SIG-M5 (cell line): ENCODE results near the gene BFAR.
"Not testable (repeated sequence)": the region's sequence is repeated elsewhere in the genome, so short reads cannot be mapped to it uniquely, and the experiment has no call there.

Experiments used
- DNase-seq: peaks from one replicate; lab custom pipeline; 2025; lab: John Stamatoyannopoulos, UW

BFAR gene

DNA sequence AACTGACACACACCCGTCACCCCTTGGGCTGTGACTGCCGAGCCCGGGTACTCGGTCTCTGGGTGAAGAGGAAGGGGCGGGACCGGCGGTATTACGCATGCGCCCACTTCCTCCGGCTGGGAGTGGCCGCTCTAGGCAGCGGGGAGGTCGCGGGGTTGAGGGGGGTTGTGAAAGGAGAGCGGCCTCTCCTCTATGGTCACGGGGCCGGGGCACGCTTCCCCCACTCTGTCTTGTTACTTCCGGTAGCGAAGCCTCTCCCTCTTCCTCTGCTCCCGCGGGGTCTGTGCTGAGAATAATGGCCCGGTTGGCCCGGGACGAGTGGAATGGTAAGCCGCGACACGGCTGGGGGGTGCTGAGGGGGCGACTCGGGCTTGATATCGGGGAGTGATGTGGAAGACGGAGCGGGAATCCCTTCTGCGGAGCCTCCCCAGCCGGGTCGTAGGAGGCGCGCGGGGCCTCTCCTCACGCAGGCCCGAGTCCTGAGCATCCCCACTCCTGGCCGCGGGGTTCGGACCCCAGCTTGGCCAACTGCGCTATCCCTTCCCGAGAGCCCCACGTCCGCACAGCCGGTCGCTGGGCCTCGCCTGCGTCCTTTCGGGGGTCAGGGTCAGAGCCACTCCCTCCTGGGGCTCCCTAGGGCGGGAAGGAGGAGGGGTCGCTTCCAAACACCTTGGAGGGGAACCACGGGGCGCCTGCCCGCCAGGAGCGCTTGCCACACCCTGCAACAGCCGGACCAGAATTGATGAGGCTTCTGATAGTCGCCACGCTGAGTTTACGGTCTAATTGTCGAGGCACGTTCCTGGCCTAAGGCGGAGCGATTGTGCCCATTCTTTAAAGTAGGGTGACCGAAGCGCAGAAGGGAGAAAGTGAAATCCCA, at the start of gene BFAR:
BFAR (plus strand) TSS at position 259 of the 877 bp plus-strand sequence. CDS start 11,396 bp downstream, outside the sequence.
- DNase-seq, result peak; percentile 80

DNA sequence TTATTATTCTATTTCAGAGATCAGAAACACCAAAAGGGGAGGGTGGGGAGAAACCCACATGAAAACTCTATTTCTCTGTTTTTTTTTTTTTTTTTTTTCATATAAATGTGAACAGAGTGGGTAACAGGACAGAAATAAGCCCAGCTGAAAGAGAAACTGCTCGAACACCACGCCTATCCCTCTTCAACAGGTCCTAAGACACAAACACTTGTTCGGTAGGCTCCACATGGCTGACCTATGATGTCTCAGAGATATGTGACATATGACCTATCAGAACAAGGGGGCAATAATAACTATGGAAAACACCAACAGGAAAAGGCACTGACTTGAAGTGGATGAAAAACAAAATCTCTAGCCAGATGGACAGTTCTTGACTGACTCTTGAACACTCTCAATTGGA, 47.5 kb upstream of the BFAR start:
- no peak for DNase-seq

DNA sequence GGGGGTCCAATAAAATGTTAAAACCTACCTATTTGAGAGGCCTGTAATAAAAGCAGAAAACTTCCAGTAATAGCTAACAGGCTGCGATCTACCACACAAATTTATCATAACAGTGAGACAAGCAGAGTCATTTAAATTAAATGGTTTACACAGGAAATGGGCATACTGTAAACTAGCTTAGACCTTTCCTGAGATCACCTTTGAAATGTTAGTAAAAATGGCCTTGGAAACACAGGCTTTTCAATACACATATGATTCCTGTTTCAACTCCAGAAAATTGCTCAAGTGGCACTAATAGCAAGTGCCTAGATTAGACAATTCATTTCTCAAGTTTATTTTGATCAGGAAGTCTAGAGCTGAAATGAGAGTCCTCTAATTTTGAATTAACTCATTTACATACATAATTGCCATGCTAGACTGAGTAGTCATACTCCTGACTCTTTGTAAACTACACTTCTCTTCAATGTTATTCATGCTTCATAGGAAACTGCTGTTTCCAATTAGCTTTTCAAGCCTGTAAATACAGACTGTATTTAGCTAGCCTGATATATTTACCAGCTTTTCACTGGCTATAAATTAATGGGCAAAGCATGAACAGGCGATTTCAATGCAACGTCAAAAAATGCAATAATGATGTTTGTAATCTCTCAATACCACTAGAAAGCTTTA, 46.0 kb upstream of the BFAR start:
- no peak for DNase-seq

DNA sequence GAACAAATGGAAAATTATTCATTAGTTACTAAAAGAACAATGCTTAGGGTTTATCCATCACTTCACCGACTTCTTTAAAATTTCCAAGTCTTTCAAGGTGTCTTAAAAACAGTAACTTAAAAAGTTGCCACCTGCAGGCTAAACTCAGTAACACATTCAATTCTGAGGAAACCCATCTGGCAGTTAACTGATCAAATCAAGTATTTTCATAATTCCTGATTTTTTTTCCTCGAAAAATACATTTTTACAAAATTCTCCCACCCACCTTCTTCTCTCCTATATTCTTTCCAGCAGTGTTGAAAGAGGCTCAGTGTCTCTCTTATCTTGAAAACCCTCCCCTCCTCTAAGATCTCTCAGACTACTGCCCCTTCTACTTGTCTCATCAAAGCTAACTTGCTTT, 32.6 kb upstream of the BFAR start:
- DNase-seq, result no peak

GRCh38 chr16:14602443-14602963, 30.2 kb upstream of the BFAR start:
- DNase-seq, result no peak

DNA sequence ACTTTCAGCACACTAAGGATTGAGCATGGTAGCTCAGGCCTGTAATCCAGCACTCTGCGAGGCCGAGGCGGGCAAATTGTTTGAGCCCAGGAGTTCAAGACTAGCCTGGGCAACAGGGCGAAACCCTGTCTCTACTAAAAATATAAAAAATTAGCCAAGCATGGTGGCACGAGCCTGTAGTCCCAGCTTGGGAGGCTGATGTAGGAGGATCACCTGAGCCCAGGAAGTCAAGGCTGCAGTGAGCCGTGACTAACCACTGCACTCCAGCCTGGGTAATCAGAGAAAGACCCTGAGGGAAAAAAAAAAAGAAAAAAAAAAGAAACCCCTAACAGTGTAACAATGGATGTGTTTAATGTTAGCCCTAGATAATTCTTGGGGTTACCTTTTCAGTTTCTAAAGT, 26.6 kb upstream of the BFAR start:
- DNase-seq, result no peak

- DNase-seq, result no peak
These were observed 24.6 kb upstream of the BFAR start for GRCh38 chr16:14608111-14608566.

DNA sequence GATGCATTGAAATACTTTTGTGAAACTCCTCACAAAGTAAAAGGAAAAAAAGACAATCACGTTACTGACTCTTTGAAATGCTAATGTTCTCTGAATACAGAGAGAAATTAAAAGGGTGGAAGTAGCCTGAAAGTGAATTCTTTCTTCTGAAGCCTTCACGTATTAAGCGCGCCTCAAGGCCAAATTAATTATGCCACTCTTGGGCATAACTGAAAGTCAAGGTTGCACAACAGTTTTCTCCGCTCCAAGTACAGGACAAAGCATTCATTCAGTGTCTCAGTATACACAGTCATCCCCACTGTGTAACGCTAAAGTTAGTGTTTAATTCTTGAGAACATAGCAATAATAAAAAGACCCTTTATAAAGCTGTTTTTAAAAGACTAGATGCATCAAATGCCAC, 24.1 kb upstream of the BFAR start:
- no peak for DNase-seq

DNA sequence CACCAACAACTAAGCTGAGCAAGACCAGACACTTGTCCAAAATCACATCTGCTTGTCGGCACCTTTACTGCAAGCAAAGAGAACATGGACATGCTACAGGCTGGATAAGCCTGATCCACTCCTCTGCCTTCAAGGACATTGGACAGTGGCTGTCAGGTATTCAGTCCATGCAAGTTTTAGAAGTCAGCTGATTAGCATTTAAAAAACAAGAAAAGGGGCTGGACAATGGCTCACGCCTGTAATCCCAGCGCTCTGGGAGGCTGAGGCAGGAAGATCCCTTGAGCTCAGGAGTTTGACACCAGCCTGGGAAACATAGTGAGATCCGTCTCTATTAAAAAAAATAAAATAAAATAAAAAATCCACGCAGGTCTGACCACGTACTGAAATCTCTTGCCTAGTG, 23.0 kb upstream of the BFAR start:
- DNase-seq, result no peak

GRCh38 chr16:14611660-14612059, 21.1 kb upstream of the BFAR start:
- no peak for DNase-seq

GRCh38 chr16:14613991-14614390, 18.8 kb upstream of the BFAR start:
- no peak for DNase-seq

GRCh38 chr16:14616280-14616679, 16.5 kb upstream of the BFAR start:
- DNase-seq, result no peak

DNA sequence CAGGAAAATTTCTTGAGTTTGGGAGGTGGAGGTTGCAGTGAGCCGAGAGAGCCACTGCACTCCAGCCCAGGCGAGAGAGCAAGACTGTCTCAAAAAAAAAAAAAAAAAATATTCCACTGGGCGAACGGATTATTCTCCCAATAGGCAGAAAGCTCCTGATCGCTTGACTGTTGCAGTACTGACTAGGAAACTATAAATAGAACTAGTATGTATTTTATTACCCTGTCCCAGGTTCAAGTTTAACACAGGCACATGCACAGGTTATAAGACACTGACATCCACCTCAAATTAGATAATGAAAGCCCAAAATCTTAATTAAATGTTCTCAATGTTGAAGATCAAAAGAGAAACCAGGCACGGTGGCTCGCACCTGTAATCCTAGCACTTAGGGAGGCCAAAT, 14.2 kb upstream of the BFAR start:
- no peak for DNase-seq

GRCh38 chr16:14627078-14627477, 5.7 kb upstream of the BFAR start:
- DNase-seq, result no peak

GRCh38 chr16:14628806-14629611, 3.7 kb upstream of the BFAR start:
- no peak for DNase-seq

DNA sequence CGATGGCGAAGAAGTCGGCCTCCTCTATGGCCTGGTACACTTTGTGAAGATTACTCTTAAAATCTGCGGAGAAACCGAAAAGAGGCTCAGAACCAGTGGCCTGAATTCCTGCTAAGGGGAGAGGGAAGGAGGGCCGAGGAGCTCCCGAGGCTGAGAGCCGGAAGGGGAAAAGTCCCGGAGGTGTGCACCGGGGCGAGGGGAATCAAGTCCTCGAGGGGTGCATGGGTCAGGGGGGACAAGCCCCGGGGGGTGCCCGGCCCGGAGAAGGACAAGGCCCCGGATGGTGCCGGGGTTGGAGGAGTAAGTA, 3.2 kb upstream of the BFAR start:
- DNase-seq, result no peak

DNA sequence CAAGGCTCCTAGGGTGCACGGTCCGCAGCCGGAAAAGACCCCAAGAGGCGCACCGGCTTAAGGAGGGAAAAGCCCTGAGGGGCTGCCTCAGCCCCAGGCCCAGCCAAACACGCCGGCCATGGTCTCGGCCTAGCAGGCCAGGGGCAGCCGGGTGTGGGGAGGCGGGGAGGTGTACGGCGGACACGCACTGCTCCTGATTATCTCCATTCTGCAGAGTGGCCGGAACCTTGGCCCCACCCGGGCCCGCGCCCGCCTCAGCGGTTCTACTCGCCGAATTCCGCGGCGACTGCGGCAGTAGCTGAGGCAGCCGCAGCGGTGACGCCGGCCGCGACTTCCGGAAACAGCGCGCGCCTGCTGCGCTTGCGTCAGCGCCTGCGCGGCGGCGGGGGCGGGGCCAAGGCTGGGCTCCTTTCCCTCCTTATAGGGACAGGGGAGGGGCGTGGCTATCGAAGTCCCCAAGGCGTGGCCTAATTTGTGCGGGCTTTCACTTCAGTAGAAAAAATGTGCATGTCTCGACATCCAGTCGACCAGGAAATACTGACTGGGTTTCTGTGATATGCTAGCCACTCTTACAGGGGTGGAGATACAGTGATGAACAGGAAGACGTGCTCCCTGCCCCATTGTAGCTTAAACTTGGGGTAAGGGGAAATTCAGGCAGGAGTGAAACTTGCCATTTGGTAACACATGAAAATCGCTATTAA, 2.7 kb upstream of the BFAR start, which contains the start of gene PARN:
PARN (minus strand) TSS at position 342 of the 701 bp plus-strand sequence; CDS start at position 207, 135 bp downstream.
- peak; percentile 83 for DNase-seq

- DNase-seq, result not testable (repeated sequence)
These were observed 2.0 kb upstream of the BFAR start for GRCh38 chr16:14630620-14631330.

DNA sequence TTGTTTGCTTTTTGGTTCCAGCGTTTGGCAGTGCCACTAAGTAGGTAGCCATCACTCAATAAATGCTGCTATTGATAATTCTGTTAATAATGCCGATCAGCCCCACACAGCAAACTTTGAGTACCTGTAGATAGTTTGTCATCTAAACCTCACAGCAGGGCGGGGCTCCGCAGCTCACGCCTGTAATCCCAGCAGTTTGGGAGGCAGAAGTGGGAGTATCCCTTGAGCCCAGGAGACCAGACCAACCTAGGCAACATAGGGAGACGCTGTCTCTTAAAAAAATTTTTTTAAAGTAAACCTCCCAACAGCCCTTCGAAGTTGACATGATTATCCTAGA, 1.6 kb downstream of the BFAR start:
- no peak for DNase-seq

DNA sequence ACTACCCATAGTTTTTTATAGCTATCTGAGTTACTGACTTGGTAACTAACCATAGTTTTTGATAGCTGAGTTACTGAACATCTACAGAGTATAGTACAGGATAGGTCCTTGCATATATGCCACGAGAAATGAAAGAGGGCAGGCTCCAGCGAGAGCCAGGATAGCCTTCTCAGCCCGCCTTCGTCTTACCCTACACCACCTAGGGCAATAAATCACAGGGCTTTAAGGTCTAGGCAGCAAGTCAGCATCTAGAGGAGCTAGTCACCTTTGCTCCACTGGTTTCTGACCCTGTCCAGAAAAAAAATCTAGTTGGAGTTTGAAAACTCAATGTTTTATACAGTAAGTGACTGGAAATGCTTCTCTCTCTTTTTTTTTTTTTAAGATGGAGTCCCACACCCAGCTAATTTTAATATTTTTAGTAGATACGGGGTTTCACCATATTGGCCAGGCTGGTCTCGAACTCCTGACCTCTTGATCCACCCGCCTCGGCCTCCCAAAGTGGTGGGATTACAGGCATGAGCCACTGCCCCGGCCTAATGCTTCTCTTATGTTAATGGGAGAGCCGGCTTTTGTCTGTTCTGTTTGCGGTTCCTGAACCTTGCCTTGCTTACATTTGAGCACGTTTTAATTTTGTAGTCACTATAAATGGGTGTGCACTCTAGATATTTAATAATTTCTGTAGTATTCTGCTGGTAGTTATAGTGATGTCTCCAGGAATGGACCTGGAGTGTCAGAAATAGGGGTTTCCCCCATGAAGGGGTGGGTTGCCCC, 2.8 kb downstream of the BFAR start:
- DNase-seq, result no peak
